NCI-H1105 (cell line): Measurements from ENCODE around the gene CATSPERE.
"Not testable (repeated sequence)": the region's sequence is repeated elsewhere in the genome, so short reads cannot be mapped to it uniquely, and the experiment has no call there.

Experiments used
- DNase-seq: peaks from one replicate; lab custom pipeline; 2025; lab: John Stamatoyannopoulos, UW

Gene CATSPERE

DNA sequence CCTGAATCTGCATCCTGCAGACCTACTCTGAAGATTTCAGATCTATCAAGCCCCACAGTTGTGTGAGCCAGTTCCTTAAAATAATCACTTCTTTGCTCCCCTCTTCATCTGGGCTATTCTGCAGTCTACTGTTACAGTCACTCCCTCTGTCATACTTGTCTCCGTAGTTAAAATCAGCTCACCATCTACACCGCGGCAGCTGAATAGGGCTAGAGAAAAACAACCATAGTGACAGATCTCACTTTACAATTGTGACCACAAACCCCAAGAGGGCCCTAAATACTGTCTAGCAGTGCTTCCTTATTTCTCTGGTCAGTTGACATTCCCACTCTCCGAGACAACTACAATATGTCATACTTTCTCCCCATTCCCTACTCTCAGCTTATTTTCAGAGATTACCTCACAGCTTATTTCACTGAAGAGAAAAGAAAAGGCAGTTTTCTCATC, 204.7 kb downstream of the CATSPERE start:
- no peak for DNase-seq

DNA sequence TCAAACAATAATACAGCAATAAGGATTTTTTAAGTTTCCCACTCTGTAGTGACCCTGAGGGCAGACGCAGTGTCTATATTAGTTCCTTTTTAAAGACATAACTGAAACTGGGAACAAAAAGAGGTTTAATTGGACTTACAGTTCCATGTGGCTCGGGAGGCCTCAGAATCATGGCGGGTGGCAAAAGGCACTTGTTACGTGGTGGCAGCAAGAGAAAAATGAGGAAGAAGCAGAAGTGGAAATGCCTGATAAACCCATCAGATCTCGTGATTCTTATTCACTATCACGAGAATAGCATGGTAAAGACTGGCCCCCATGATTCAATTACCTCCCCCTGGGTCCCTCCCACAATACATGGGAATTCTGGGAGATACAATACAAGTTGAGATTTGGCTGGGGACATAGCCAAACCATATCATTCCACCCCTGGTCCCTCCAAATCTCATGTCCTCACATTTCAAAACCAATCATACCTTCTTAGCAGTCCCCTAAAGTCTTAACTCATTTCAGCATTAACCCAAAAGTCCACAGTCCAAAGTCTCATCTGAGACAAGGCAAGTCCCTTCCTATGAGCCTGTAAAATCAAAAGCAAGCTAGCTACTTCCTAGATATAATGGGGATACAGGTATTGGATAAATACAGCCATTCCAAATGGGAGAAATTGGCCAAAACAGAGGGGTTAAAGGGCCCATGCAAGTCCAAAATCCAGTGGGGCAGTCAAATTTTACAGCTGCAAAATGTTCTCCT, 205.8 kb downstream of the CATSPERE start:
- not testable (repeated sequence) for DNase-seq

DNA sequence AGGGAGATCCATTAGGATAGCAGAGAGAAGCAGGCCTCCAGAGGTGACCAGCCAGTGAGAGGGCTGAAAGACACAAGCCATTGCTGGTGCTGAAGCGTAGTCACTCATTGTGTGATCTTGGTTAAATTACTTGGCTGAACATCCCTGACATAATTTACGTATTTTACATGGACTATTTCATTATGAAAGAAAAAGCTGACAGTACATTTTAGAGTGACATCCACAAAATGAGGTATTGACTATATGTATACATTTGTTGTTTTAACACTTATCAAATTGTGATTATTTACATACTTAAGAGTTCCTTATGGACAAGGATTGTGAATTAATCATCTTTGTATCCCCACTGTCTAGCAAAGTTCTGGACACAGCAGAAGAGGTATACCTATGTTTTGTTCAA, 206.7 kb downstream of the CATSPERE start:
- DNase-seq, result no peak

DNA sequence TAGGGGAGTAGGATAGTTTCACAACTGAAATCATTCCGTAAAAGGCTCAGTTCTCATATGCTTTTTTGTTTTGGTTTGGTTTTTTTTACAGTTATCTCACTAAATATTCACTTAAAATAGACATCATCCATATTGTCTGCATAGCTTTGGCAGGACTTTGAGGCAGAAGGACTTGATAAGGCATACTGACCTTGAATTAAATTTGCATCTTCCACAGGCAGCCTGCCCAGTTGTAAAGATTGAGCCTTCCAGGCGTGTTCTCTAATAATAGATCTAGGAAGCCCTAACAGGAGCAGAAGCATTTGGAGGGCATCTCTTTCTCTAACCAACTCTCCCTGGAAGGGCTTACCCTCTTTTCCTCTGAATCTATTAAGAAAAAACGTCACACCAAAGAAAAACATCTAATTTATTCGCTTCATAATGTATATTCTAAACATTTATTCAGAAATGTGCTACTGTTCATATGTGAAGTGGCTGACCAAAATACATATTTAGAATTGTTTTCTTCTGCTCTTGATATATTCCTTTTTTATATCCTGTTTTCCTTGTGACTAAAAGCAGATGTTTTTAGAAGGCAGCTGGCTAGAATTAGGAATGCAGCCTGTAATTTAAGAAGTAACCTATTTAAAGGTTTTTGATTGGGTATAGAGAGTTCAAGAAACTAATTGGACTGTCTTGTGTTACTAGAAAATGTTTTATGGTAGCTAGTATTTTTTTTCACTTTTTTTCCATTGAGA, 212.0 kb downstream of the CATSPERE start:
- no peak for DNase-seq

DNA sequence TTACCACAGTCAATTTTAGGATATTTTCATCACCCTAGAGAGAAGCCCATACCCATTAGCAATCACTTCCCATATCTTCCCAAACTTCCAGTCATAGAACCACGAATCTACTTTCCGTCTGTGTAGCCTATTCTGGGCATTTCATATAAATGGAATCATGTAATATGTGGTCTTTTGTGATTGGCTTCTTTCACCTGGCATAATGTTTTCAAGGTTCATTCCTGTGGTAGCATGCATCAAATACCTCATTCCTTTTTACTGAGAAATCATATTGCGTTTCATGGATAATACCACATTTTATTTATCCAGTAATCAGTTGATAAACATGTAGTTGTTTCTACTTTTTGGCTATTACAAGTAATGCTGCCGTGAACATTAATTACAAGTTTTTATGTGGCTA, 213.4 kb downstream of the CATSPERE start:
- DNase-seq, result no peak

DNA sequence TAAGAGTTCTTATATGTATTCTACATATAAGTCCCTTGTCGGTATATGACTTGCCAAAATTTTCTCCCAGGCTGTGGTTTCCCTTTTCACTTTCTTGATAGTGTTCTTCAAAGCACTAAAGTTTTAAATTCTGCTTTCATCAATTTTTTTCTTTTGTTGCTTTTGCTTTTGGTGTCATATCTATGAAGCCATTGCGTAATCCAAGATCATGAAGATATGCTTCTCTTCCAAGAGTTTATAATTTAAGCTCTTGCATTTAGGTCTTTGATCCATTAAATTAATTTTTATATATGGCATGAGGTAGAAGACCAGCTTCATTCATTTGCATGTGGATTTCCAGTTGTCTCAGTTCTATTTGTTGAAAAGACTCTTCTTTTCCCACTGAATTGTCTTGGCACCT, 214.1 kb downstream of the CATSPERE start:
- DNase-seq, result no peak

DNA sequence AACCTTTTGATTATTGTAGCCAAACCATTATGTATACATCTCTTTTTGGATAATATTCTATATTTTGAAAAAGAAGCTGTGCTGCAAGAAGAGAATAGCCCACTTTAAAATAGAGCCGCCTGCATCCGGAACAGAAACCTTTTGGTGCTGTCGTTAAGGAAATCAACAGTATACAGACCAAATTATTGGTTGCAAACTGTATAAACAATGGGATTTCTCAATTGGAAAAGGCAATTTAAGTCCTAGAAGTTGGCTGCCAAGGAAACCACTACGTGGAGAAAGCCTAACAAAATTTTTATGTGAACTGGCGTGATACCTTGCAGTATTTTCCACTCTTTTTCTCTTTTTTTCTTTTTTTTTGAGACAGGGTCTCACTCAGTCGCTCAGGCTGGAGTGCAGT, 217.6 kb downstream of the CATSPERE start:
- no peak for DNase-seq

DNA sequence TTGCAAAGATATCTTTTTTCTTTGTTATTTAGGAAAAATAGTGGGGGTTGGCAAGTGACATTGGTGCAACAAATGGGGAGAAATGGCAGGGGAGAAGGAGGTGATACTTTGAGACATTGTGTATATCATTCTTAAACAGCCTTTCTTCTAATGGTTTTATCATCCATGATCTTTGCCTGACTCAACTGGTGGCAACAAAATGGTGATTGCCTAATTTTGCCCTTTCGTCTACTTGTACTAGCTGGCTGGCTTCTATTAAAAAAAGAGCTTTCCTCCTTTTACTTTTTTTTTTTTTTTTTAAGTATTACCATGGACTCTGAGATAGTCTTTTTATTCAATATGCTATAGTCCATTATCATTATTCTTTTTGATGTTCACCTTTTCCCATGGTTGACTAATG, 219.6 kb downstream of the CATSPERE start:
- DNase-seq, result no peak

DNA sequence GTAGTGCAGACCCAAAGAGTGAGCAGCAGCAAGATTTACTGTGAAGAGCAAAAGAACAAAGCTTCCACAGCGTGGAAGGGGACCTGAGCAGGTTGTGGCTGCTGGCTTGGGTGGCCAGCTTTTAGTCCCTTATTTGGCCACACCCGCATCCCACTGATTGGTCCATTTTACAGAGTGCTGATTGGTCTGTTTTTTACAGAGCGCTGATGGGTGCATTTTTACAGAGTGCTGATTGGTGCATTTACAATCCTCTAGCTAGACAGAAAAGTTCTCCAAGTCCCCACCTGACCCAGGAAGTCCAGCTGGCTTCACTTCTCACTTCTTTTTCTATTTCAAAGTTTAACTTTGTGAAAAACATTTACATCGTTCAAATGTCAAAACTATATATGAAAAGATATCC, 221.0 kb downstream of the CATSPERE start:
- DNase-seq, result not testable (repeated sequence)
